T1000 (cell line): Measurements from ENCODE around the gene SPAM1.
"Not testable (repeated sequence)": the region's sequence is repeated elsewhere in the genome, so short reads cannot be mapped to it uniquely, and the experiment has no call there.

ENCODE experiments used
- DNase-seq: peaks from one replicate; lab custom pipeline; 2025; ENCODE audit warnings: mixed read lengths; lab: John Stamatoyannopoulos, UW

Gene SPAM1

DNA sequence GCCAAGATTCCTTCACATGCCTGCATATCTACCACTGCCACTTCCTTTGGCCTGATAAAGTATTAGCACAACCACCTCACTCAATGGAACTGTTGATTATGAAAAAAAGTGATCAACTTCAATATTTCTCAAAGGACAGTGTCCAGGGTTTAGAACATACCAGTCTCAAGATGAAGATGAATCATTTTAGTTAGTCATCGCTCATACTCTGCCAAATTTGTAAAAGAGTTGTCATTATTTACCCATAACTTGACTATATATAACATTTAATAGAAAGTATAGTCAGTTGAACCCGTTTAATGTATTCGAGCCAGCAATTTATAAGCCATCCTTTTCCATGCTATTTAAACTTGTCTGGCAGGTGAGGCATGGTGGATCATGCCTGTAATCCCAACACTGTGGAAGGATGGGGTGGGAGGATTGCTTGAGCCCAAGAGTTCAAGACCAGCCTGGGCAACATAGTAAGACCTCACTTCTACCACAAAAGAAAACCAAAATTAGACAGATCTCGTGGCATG, 33.2 kb downstream of the SPAM1 start:
- no peak for DNase-seq

DNA sequence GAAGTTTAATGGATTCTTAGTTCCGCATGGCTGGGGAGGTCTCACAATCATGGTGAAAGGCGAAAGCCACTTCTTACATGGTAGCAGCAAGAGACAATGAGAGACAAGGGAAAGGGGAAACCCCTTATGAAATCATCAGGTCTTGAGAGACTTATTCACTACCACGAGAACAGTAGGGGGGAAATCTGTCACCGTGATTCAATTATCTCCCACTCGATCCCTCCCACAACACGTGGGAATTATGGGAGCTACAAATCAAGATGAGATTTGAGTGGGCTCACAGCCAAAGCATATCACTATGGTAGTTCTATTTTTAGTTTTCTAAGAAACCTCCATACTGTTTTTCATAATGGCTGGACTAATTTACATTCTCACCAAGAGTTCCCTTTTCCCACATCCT, 36.7 kb downstream of the SPAM1 start:
- DNase-seq, result no peak

DNA sequence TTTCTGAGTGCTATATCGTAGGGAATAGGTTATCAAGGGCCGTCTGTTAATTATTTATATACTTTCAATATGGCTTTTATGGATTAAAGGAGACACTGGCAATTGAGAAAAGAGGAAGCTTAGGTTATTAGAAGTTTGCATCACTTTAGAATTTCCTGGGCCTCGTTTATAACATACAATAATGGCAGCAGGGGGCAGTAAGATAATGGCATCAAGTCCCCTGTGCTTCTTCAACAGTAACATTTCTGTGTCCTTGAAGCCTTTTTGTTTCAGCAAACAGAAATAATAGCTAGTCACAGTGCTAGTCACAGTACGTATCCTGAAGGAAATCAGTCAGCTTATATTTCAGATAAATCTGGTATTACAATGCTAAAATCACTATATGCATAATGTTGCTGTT, 41.9 kb downstream of the SPAM1 start:
- no peak for DNase-seq

DNA sequence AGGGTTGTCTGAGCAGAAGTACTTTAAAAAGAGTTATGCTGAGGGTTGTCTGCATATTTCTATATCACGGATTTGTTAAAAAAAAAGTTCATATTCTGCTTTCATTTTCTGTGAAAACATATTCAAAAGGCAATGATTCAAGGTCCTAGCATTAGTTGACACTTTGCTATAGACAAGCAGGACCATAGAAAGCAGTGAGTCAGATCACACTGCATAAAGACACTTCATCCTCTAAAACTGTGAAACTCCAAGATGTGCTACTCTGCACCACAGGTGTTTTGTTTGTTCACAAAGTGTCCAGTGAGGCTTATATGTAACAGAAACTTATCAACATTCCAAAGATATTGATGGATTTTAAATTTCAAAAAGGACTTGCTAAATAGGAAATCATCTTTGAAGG, 47.0 kb downstream of the SPAM1 start:
- no peak for DNase-seq

DNA sequence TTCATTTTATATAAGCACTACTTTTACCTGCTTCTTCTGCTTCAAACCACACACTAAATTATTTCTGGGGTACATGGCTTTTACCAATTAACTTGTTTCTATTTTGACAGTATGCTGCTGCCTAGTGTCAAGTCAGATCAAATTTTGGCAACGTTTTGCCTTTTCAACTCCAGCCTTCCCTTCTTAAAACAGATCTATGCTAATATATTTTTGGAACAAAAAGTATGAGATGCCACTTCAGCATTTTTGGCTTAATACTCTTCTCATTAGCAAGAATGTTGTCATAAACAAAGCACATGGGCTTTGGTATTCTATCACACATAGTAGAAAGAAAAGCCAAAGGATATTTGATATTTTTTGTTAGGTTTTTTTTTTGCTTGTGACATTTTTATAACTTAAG, 47.8 kb downstream of the SPAM1 start:
- DNase-seq, result no peak

DNA sequence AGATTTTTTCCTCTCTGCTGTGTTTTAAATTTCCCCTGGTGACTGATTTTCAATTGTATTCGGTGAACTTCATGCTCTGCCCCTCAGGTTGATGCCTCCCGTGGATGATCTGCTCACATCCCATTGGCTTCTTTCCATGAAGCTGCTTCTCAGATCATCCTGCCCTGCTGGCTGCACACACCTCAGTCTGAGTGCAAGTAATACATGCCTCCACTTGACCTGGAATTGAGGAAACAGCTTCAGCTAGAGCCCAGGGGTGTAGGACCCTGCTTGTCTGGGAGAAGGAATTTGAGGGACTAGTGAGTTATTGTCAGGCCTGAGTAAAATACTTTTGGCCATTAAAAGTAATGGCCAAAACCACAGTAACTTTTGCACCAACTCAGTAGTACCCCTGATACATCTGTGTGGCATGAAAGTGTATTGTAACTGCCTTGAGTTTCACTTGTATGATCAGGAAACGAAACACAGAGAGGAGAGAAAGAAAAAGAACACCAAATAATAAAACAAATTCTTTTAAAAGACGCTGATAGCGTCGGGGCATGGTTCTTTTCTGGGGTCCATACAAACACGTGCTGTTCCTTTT, 49.4 kb downstream of the SPAM1 start:
- no peak for DNase-seq

DNA sequence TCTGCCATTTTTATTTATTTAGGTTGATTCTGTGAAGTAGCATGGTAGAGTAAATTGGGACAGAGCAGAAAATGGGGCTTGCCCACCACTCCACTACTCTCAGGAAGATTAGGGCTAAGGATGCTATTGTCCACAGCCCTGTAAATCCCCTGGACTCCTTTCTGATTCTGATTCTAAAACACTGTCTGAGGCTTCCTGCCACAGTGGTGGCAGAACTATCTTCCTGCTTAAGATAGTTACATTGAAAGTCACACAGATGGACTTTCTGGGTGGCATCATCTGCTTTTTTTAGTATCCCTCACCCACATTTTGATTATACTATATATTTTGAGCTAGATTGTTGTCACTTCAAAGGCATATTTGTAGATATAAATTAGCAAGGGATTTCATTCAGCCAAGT, 50.0 kb downstream of the SPAM1 start:
- DNase-seq, result no peak

DNA sequence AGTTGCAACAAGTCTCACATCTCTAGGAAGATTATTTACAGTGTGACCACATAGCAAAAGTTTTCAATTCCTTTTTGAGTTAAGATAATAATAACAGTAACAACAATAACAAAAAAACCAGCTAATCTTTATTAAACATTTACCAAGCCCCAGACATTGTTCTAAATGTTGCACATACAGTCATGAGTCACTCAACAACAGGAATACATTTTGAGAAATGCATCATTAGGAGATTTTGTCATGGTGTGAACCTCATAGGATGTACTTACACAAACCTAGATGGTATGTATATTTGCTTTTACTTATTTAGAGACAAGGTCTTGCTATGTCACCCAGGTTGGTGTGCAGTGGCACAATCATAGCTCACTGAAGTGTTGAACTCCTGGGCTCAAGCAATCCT, 52.0 kb downstream of the SPAM1 start:
- DNase-seq, result no peak

DNA sequence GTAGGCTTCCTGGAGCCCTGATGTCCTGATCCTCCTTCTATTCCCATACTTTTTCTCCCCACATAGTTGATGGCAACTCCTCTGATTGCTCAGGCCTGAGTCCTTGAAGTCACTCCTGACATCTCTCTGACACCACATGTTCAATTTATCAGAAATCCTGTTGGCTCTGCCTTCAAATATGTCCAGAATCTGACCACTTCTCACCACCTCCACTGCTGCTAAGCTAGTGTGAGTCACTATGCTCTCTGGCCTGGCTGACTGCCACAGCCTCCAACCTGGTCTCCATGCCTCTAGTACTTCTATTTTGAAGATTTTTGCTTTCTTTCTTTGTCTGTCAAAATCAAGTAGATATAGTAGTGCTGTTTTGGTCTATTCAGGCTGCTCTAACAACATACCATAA, 54.8 kb downstream of the SPAM1 start:
- DNase-seq, result no peak

DNA sequence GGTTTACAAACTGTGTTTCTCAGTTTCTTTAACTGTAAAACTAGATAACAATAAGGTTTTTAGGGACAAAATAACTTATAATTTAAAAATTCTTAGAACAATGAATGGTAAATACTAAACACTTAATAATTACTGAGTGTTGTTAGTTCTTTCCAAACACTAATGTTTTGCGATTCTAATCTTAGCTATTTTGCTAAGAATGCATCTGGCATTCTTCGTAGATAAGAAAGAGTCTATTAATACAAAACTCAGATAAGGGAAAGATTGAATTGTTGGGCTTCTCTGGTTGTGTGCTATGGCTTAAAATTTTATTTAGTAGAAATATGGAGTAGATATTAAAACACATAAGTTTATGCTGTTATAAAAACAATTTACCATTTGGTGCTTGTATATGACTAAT, 62.4 kb downstream of the SPAM1 start:
- no peak for DNase-seq

DNA sequence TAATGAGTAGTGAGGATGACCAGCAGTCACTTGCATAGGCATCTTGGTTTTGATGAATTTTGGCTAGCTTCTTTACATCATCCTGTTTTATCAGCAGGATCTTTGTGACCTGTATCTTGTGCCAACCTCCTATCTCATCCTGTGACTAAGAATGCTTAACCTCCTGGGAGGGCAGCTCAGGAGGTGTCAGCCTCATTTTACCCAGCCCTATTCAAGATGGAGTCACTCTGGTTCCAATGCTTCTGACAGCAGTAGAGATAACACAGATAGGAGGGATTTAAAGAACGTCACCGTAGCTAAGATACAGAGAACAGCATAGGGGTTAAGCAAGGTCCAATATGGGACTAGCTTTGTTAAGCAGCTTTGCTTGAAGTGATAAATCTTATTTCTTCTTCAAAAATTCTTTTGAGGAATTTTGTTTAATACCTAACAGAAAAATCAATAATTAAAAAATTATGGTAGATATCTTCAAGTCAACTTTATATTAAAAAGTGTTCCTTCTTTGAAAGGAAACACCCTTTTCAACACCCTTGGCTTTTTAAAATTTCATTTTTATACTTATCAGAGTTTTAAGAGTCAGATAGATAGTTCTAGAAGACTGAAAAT, 68.0 kb downstream of the SPAM1 start:
- DNase-seq, result no peak

DNA sequence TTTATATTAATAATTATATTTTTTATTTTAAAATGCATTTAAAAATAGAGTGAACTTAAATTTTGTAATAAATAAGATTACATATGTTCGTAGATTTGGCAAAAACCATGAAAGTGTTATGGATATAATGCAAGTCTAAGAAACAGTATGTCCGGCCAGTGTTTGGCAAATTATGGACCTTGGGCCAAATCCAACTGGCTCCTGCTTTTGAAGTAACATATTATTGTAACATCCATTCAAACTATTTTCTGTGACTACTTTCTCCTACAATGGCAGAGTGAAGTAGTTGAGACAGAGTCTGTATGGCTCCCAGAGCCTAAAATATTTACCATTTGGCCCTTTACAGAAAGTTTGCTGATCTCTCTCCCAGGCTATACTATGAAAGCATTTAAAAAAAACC, 69.0 kb downstream of the SPAM1 start:
- DNase-seq, result no peak

DNA sequence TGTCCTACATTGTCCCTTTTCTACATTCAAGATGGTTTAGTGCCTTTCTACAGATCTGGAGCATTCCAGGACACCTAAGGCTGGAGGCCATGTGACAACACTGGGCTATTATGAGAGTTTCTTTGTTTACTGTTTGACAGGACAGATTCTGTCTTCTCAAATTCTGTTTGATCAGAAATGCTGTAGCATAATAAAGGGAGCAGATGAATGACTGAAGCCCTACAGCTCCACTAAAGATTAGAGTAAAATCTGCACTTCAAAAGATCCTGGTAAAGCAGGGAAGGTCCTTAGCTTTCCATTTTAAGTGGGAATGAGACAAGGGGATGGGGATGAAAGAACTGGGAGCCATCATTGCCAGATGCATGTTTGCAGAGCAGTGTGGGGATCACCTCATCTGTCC, 69.4 kb downstream of the SPAM1 start:
- DNase-seq, result no peak

DNA sequence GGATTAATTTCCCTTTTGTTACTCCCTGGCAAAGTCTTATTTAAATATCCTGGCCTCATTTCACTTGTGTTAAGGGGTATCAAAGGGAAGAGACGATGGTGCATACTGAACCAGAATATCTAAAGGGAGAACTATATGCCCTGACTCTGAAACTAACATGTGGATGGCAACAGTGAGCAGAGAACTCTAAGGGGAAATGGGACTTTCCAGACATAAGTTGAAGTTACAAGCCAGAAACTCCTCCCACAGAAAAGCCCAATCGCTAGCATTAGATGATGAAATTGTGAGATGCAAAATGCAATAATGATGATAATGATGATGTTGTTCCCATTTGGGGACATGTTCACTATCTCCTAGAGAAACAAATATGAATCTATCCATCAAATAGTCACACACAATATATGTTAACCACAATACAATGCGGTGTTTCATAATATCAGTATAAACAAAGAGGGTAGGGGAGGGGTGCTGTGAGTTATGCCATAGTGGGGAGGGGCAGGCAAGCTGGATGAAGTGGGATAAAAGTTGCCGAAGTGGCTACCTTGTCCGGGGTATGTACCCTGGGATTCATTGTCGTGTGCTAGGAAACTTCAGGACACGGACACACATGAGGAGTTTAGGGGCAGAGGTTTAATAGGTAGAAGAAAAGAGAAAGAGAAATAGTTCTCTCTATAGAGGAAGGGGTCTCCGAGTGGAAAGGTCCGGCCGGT, 70.7 kb downstream of the SPAM1 start:
- DNase-seq, result no peak

DNA sequence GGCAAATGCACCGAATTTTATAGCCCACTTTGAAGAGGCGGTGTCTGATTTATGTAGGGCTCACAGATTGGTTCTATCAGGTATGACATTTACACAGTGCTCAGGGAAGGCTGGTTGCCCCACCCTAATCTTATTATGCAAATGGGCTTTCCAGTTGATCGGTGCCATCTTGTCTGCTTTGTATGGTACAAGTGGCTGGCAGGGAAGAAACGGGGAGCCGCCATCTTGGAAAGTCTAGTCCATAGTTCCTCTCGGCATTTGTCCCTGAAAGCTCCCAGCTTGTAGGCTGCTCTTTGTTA, 71.2 kb downstream of the SPAM1 start:
- no peak for DNase-seq

DNA sequence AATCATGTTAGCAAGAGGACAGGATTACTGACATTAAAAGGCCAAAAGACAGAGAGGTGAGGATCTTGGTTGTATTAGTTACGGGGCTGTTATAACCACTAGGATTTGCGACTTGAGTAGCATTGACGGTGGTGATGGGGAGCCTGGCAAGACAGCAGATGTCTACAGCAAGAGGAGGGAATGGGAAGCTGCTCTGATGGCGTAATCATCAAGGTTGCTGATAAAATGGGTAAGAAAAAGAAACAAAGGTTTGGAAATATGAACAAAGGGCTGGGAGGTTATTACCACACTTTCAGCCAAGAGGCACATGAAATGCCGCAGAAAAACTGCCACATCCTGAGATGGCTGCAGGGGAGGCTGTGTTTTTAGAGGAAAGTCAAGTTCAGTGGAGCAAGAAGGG, 73.9 kb downstream of the SPAM1 start:
- DNase-seq, result no peak

DNA sequence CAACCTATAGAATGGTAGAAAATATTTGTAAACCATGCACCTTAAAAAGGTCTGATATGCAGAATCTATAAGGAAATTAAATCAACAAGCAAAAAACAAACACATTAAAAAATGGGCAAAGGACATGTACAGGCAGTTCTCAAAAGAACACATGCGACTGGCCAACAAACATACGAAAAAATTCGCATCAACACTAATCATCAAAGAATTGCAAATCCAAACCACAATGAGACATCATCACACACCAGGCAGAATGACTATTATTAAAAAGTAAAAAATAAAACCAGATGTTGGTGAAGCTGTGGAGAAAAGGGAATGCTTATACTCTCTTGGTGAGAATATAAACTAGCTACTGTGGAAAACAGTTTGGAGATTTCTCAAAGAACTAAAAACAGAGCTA, 74.7 kb downstream of the SPAM1 start:
- DNase-seq, result no peak

DNA sequence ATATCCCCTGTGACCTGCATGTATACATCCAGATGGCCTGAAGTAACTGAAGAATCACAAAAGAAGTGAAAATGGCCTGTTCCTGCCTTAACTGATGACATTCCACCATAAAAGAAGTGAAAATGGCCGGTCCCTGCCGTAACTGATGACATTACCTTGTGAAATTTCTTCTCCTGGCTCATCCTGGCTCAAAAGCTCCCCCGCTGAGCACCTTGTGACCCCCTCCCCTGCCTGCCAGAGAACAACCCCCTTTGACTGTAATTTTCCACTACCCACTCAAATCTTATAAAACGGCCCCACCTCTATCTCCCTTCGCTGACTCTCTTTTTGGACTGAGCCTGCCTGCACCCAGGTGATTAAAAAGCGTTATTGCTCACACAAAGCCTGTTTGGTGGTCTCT, 83.3 kb downstream of the SPAM1 start:
- not testable (repeated sequence) for DNase-seq

DNA sequence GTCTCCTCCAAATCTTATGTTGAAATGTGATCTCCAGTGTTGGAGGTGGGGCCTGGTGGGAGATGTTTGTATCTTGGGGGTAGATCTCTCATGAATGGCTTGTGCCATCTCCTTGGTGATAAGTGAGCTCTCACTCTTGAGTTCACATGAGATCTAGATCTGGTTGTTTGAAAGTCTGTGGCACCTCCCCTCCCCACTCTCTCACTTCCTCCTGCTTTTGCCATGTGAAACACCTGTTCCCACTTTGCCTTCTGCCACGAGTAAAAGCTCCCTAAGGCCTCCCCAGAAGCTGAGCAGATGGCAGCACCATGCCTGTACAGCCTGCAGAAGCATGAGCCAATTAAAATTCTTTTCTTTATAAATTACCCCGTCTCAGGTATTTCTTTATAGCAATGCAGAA, 84.3 kb downstream of the SPAM1 start:
- DNase-seq, result no peak
